ENCODE data around the gene PCARE.

Gene PCARE

DNA sequence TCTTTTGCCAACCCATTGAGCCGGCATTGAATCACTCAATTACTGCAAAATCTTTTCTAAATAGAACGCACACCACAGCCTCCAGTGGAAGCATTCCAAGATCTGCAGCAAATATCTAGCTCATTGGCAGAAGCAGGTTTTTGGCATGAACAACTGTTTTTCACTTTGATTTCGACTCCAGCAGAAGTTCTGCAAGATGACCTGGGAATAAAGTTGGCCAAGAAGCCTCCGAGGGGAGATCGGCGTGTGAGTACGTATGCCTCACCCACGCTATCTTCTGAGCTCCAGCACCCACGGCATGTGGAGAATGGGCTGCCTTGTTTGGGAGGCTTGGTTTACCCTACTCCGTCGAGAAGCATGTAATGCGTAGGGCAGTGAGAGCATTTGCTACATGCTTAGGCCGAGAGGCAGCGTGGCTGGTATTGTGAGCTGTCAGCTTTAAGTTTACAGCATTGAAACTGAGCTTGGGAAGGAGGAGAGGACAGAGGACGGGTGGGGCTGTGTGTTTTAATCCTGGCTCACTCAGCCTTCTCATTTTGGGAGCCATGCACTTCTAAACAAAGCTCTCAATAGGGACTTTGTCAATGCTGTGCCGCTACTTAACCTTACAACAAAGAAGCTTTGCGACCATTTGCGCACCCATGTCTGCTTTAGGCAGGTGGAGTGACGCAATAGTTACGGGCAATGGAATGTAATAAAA is 10.5 kb downstream of the PCARE start:
- DNase-seq = peak in 3 of 51 donors; percentile 44 to 53 (median 52)

DNA sequence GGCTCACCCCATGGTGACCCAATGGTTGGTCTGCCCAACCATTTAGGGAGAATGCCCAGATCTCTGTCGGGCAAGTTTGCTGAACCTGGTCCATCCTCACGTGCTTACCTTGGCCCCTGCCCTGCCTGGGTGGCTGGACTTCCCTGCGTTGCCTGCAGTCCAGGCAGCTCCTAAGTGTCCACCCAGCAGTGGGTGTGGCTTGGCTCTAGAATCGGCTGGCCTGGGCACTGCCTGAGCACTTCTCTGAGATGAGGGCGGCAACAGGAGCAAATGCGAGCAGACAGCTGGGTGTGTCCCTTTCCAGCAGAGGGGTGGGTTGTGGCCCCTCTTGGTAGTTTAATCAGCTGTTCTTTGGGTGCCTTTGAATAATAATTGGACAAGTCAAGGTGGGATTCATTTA is 11.3 kb downstream of the PCARE start:
- peak in 11 of 51 donors; percentile 7 to 33 (median 21) for DNase-seq

DNA sequence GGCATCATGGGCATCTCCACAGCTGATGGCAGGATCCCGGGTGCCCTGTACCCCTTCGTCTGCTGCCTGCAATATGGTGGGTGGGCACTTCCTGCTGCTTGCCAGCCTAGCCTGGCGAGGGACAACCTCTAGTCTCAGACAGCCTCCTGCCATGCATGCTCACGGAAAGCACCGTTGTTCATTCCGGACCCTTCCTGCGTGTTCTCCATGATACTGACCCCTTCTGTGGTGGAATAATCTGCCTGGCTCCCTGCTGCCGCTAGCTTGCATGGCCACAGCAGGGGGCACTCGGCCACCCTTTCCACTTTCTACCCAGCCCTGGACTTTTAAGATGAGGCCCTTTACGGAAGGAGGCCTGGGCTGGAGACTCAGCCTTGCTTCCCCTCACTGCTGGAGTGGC is 12.0 kb downstream of the PCARE start:
- no peak for DNase-seq

DNA sequence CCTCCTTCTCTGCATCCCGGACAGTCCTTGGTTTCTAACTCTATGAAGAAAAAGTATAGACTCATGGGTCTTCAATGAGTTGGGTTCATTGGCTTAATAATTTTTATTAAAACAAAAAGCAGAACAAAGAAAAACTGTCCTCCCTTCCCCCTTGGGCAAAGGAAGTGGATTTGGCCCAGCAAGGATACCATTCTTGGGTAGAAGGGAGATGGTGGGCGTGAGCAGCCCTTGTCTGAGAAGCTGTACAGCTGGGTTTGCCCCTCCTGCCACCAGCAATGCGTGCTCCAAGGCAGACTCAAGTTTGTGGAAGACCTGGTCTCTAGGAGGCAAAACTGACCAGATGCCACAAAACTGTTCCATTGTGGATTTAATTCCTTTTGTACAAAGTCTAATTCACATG is 12.7 kb downstream of the PCARE start:
- no peak for DNase-seq

DNA sequence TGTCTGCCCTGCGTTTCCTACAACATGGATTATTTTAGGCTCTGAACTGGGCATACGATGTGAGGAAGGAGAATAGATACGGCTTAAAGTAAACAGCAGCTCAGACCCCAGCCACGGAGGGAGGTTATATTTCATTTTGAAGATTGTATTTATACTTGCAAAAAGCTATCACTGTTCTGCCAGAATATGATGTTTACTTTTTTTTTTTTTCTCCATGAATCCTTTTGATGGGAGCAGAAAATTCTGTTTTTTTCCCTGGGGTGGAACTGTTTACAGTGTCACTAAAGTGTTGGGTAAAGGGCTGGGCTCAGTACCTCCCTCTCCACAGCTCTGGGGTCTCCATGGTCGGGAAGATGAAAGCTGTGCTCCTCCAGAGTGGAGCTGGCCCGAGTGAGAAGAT is 13.1 kb downstream of the PCARE start:
- DNase-seq = no peak

DNA sequence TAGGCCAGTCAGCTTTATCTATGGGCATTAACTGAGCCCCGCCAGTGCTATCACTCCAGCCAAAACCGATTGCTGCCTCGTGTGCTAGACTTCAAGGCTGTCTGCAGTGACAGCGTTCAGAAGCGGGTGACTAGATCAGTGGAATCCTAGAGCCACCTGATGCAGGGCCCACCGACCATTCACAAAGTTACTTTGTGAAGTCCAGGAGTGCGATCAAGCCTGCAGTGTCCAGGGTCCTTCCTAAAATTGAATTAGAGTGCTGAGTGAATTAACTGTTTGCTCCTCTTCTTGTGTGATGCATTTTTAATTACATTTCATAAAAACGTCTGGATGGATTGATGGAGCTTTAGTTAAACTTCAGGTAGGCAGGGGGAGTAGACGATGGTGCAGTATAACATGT is 13.9 kb downstream of the PCARE start:
- no peak for DNase-seq

DNA sequence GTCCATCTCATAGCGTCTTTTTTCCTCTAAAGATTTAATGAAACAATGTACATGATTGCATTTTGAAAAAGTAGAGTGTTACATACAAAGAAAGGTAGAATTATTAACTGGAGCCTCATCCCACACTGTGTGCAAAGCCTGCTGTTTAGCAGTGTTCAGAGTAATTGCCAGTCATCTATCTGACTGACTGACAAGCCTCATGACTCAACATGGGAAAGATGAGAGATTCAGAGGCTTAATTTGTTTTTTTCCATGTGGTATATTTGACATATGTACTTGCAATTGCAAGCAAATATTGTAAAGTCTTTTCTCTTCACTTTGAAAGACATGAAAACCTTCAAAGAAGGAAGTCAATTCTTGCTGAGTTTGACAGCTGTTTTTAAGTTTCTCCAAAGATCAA is 14.7 kb downstream of the PCARE start:
- no peak for DNase-seq

DNA sequence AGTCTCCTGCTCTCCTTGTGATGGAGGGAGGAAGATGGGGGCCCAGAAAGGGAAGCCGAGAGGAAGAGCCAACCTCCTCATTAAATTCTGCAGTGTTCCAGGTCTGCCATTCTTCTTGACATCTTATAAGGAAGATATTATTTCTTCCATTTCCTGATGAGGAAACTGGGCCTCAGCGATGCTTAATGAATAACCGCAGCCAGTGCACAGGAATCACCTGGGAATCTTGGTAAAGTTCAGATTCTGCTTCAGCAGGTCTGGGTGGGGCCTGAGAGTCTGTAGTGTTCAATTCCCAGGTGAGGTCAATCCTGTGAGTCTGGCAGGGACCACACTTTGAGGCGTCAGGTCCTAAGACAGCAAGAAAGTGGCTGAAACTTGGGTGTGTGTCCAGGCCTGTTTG is 17.3 kb downstream of the PCARE start:
- DNase-seq = no peak

DNA sequence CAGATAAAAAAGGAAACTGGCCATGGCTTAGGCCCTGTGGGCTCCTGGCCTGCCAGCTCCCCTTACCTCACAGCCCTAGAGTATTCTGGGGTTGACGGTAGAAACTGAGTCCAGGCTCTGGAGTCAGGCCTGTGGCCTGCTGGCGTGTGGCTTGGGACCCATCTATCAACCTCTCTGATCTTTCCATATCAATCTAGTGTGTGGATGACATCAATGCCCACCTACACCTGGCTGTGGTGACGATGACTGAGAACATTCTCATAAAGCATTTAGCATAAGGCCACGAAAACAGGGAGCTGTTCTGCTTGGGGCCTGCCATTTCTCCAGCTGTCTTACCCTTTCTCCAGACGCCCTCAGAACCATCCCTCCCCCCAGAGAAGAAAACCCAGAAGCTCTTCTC is 17.9 kb downstream of the PCARE start:
- DNase-seq = no peak

DNA sequence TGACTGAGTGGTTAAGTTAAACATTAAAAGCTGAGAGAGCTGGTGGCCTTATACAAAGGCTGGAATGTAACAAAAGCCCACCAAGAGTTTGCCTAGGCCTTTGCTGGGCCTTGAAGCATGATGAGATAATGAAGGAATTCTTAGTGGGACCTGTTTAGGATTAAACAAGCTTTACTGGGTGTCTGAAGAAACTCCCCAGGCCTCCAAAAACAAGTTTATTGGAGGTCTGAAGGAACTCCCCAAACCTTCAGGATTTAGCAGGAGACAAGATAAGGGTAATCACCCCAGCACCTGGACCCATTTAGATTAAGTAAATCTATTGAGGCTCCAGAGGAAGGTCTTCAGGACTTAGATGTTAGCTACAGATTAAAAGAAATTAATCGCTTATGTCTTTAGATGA is 18.7 kb downstream of the PCARE start:
- DNase-seq = no peak

DNA sequence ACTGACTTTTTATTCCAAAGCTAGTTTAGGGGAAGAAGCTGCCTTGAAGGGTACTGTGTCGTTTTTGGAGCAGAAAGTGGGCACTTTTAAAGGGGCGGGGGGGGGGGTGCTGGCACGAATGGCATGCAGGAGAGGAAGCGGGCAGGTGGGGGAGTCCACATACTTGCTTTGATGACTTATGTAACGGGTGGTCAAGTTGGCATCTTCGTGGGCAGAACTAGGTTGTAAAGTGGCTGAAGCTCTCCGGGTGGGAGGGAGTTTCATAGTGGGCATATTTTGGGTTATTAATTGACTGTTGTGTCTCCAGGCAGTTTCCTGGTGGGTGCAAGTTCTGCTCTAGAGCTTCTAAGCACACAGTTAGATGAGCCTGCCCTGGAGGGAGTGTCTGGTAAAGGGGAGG is 19.9 kb downstream of the PCARE start:
- no peak for DNase-seq

DNA sequence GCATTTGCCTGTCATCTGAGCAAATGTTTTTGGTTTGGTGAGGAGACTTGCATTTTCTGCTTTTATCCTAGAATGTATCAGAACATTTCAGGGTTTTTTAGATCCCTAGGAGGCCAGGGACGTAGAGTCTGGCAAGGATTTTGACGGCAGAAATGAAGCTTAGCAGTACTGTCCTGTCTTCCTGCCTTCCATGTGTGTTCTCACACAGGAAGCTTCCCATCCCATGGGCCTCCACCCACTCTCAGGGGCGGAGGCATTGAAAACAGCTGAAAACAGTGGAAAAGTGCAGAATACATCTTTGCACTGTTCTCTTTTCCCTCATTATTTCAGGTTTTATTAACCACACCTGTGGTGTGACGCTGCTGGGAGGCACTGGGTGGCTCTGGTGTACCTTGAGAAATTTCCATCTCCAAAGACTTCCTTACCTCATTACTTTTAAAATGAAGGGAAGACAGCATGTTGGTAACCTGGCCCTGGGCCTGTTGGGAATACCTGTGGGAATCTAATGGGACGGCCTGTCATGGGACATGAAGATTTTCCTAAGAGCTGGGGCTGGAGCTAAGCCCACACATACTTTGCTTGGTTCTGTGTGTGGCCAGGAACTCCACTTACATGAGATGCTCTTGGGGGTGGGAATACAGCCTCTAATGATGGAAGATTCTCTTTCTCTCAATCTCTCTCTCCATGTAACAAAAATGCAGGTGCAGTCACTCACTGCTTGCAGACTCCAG is 20.5 kb downstream of the PCARE start:
- DNase-seq = no peak

DNA sequence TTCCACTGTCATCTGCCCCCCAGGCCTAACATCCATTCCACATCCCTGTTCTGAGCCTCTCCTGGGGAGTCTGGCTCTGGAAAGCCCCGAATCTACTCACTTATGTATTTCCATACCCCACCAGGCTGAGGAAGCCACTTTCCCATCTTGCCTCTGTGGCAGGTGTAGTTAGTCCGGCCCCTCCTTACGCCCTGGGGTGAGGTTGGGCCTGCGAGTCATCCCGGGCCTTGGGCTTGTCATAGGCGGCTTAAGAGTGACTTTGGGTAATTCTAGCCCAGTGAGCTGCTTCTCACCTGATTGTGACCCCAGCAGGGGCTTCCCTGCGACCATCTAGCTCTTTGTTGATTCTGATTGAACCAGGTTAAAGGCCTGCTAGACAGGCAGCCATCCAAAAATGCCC is 21.1 kb downstream of the PCARE start:
- no peak for DNase-seq

DNA sequence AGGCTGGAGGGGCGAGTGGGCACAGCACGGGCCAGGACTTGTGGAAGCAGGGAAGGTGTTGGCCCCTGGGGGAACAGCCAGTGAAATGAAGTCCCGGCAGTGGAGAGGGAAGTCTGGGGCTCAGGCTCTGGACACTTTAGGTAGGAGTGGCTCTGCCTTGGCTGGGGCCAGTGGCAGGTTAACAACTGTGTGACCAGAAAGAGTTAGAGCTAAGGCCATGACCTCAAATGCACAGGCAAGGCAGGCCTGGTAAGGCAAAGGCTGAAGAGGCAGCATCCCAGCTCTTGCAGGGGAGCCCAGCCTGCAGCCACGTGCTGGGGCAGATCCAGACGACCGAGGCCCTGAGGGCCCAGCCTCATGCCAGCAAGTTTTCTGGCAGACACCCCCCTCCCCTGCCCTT is 21.5 kb downstream of the PCARE start:
- DNase-seq = no peak

DNA sequence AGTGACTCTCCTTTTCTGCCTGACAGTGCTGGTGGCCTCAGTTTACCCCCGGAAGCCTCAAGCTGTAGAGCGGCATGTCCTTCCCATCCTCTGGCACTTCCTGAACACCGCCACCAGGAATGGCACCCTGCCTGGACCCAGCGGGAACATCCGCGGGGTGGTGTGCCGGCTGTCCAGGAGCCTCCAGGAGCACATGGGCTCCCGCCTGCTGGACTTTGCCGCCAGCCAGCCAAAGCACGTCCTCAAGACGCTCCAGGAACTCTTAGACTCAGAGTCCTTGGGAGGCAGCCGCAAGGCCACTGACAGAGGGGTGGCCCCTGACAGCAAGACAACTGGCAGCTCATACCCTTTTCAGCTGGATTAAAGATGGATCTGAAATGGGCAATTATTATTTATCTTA is 22.6 kb downstream of the PCARE start:
- no peak for DNase-seq

DNA sequence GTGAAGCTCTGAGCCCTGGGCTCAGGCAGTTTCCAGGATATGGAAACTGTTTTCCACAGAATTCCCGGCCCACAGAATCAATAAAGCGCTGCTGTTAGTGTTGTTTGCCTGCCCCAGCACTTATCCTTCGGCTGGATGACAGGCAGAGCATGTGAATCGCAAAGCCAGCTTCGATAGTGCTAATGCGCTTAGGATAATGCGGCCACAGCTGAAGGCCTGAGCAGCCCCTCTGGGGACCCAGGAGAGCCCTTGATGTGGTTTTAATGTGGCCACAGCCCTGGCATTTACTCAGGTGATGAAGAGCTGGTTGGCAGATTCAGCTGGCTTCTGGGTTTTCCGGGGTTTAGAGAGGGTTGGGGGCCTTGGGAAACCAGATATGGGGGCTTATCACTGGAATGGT is 23.7 kb downstream of the PCARE start:
- DNase-seq = no peak

DNA sequence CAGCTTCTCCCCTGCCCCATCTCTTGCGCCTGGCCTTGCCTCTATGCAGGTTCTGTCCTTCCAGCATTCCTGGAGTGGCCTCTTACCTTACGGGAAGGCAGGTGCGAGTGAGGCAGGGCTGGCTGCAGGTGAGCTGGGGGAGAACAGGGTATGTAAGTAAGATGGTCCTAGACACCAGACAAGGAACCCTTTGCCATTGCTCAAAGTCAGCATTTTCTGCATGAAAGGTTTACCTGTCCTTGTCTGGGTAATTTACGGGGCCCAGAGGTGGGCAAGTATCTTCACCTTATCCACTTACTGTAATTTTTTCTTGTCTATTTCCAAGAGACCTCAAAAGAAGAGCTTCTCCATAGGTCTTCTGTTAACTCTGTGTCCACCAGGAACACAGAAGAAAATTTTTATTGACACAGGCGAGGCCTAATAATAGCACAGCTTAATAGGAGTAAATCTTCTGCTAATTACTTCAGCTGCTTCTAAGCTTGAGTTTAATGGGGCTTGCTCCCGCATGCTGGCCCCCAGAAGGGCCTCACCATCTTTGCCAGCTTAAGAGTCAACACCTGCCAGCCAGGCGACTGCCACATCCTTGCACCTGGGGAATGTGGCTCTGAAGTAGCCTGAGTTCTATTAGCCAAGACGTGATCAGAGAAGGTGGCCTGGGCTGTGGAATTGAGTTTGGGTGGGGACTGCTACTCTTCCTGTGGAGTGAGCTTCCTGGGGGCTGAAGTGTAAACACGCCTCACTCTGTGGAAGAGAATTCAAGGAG is 27.1 kb downstream of the PCARE start:
- no peak for DNase-seq

DNA sequence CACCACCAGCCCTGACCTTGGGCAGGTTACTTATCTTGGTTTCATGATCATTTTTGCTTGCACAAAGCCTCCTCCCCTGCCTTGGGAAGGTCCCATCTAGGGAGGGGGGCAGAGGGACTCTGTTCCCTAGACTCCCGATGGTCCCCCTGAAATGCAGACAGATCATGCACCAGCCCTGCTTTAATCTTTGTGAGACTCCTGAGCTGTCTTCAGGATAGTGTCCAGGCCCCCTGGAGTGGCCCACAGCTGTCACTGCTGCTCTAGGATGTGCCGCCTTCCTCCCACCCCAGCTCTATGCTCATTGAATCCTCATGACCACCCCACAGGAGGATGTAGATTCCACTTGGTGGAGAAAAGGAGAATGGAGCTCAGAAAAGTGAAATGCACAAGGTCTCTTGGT is 28.0 kb downstream of the PCARE start:
- DNase-seq = no peak

DNA sequence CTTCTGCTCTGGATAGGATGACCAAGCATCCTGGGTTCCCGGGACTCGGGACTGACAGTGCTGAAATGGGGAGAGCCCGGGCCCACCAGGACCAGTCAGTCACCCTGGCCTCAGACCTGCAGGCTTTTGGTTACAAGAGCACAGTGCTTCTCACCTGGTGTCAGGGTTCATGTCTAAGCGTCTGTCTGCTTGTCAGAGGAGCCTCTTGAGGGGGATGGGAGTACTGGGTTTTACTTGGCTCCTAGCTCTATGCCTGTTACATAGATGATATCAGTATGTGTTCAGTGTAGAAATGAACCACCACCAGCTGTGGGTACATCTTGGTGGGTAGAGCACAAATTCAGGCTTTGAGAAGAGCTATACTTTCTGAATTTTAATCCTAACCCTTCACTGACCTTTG is 29.9 kb downstream of the PCARE start:
- DNase-seq = no peak

DNA sequence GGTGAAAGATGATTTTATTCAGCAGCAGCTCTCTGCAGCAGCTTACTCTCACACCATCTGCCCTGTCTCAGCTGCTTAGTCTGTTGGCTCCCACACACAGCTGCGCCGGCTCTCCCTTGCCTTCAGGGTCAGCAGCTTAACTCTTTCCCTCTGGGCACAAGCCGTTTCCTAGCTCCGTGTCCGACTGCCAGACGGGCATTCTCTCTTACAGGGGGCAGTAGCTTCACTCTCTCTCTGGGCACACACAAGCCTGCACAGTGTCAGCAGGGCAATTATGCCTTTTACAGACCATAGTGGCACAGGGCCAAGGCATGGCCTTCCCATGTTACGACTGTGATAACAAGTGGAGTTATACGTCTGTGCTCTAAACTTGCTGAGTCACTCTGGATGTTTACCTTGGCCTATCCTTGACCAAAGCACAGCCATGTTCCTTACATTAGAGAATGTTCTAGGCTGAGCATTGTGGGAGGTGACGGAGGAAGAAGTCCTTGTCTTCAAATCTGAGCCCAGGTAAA is 31.7 kb downstream of the PCARE start:
- DNase-seq = peak in 4 of 51 donors; percentile 7 to 20 (median 12)

DNA sequence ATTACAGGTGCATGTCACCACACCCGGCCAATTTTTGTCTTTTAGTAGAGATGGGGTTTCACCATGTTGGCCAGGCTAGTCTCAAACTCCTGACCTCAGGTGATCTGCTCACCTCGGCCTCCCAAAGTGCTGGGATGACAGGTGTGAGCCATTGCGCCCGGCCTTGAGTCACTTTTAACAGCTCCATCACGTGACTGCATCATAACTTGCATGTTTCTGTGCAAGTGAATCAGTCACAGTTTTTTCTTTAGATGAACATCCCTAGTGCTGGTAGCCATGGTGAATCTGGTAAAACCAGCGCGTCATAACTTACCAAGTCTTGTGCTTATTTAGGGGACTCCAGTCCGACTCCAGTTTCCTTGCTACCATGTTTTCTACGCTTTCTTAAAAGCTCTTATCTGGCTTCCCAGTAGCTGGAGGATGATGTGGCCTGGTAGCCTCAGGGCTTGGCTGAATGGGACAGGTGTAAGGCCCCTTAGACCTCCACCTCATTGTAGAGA is 33.1 kb downstream of the PCARE start:
- no peak for DNase-seq

DNA sequence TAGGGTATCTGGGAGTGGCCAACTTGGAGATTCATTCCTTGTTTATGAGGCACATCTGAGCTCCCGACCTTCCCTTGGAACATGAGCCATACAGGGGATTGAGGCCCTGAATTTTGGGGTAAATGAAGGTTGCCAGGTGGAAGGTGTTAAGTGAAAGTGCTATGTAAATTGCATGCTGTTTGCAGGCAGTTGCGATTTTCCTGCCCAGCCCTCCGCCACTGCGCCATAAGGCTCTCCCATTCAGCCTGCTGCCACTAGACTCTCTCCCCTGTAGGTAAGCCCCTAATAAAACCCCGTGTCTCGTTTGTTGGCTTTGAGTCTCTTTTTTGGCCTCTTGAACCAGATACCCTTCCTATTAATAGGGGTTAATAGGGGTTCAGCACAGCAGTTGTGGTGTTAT is 33.8 kb downstream of the PCARE start:
- DNase-seq = no peak
